DOHH2 (cell line): Measurements from ENCODE around the gene ACO1.

Source experiments
- H3F3A ChIP-seq: fragments of 200-600 bp; sonication (generic), shearing (Covaris generic); 2 replicates; pipeline ENCODE4 v1.6.0; 2016; ENCODE audit warnings: antibody characterized with exemption, mild to moderate bottlenecking; ENCODE audit not compliant: control insufficient read depth, insufficient read depth
- H3K27ac ChIP-seq: fragments of 200-600 bp; sonication (generic); 2 replicates; pipeline ENCODE4 v1.5.1; 2014; ENCODE audit warnings: low read depth, mild to moderate bottlenecking, low read length, moderate library complexity
- H3K27me3 ChIP-seq: fragments of 200-600 bp; sonication (generic); 2 replicates; pipeline ENCODE4 v1.6.1; 2014; ENCODE audit warnings: mild to moderate bottlenecking, low read length, mixed read lengths; ENCODE audit not compliant: control insufficient read depth
- H3K36me3 ChIP-seq: fragments of 200-600 bp; sonication (generic); 2 replicates; pipeline ENCODE4 v1.6.1; 2014; ENCODE audit warnings: mild to moderate bottlenecking, low read length, moderate library complexity, mixed read lengths; ENCODE audit not compliant: control insufficient read depth
- H3K4me1 ChIP-seq: fragments of 200-600 bp; sonication (generic); 2 replicates; pipeline ENCODE4 v1.6.1; 2014; ENCODE audit warnings: mild to moderate bottlenecking, low read length, mixed read lengths; ENCODE audit not compliant: control insufficient read depth
- H3K4me2 ChIP-seq: fragments of 200-600 bp; sonication (generic); 2 replicates; pipeline ENCODE4 v1.6.0; 2014; ENCODE audit warnings: mild to moderate bottlenecking, low read length, moderate library complexity
- H3K4me3 ChIP-seq: fragments of 200-600 bp; sonication (generic); 2 replicates; pipeline ENCODE4 v1.5.1; 2014; ENCODE audit warnings: mild to moderate bottlenecking, low read length, mixed read lengths
- H3K79me2 ChIP-seq: fragments of 200-600 bp; sonication (generic); 2 replicates; pipeline ENCODE4 v1.6.1; 2014; ENCODE audit warnings: mild to moderate bottlenecking, low read length, mixed read lengths; ENCODE audit not compliant: control insufficient read depth
- H3K9me2 ChIP-seq: fragments of 200-600 bp; sonication (generic); replicated peaks from 2 replicates; pipeline ENCODE4 v1.6.1; 2014; ENCODE audit warnings: mild to moderate bottlenecking, low read length, mixed read lengths; ENCODE audit not compliant: control insufficient read depth
- H3K9me3 ChIP-seq: fragments of 200-600 bp; sonication (generic); 2 replicates; pipeline ENCODE4 v1.6.1; 2014; ENCODE audit warnings: antibody characterized with exemption, low read length, mixed read lengths; ENCODE audit not compliant: control insufficient read depth, insufficient read depth
- H4K20me1 ChIP-seq: fragments of 200-600 bp; sonication (generic); 2 replicates; pipeline ENCODE4 v1.6.0; 2014; ENCODE audit warnings: low read depth, mild to moderate bottlenecking, antibody characterized with exemption, low read length, moderate library complexity; ENCODE audit not compliant: control insufficient read depth, insufficient read depth
- CTCF ChIP-seq: fragments of 200-600 bp; sonication (generic); IDR thresholded peaks from one replicate; pipeline ENCODE4 v1.5.1; 2014; ENCODE audit warnings: antibody characterized with exemption, mild to moderate bottlenecking, low read depth, low read length; ENCODE audit not compliant: poor library complexity, severe bottlenecking
- EZH2phosphoT487 ChIP-seq: fragments of 200-600 bp; sonication (generic); IDR thresholded peaks from 2 replicates; pipeline ENCODE4 v1.6.1; 2017; ENCODE audit warnings: borderline replicate concordance, mild to moderate bottlenecking, antibody characterized with exemption, low read length, moderate library complexity, mixed read lengths

The ACO1 gene

GRCh38 chr9:32384364-32385151, at the start of gene ACO1:
TSS of gene ACO1 (plus strand) at chr9:32384643. CDS start at chr9:32405507, 20,864 bp downstream.
- no peak within 1 kb of the TSS for H3K27ac ChIP-seq
- peaks cover 15% of the 10 kb centered on the region for H3K4me1 ChIP-seq
- no peaks in the 10 kb centered on the region for H3F3A ChIP-seq
- H3K9me3 ChIP-seq = no peaks in the 10 kb centered on the region
- no peaks in the 10 kb centered on the region for H3K9me2 ChIP-seq
- H3K79me2 ChIP-seq = no peaks in the 10 kb centered on the region
- peak; percentile 18 for TF ChIP-seq CTCF
- TF ChIP-seq EZH2phosphoT487 = no peak; the same call in 1 of the 2 replicates
- no peaks in the 10 kb centered on the region for H4K20me1 ChIP-seq
- H3K27me3 ChIP-seq = peaks cover 35% of the 10 kb centered on the region
- H3K4me3 ChIP-seq = peak within 1 kb of the TSS; percentile 78
- H3K4me2 ChIP-seq = peak within 1 kb of the TSS; percentile 74
- no peaks in the 10 kb centered on the region for H3K36me3 ChIP-seq

GRCh38 chr9:32334916-32335895, 49.2 kb upstream of the ACO1 start:
- Histone ChIP-seq H3K79me2 (no peaks in the 10 kb centered on the region), H3K4me1 (no peaks in the 10 kb centered on the region), H4K20me1 (no peaks in the 10 kb centered on the region), H3K4me2 (no peak overlapping the region), H3K9me2 (no peaks in the 10 kb centered on the region), H3F3A (no peaks in the 10 kb centered on the region), H3K27me3 (0 out of 2 replicates have a peak, but pooled peaks cover 2% of the 10 kb centered on the region), H3K4me3 (no peak overlapping the region), H3K27ac (no peak overlapping the region), H3K36me3 (no peaks in the 10 kb centered on the region), H3K9me3 (no peaks in the 10 kb centered on the region)
- TF ChIP-seq CTCF = no peak

- no peak for TF ChIP-seq EZH2phosphoT487
- no peak for TF ChIP-seq CTCF
- Histone ChIP-seq H3K36me3 (no peaks in the 10 kb centered on the region), H3K27me3 (0 out of 2 replicates have a peak, but pooled peaks cover 2% of the 10 kb centered on the region), H3K9me3 (no peaks in the 10 kb centered on the region), H4K20me1 (no peaks in the 10 kb centered on the region), H3F3A (no peaks in the 10 kb centered on the region), H3K9me2 (no peaks in the 10 kb centered on the region), H3K4me1 (no peaks in the 10 kb centered on the region), H3K27ac (no peak overlapping the region), H3K4me2 (no peak overlapping the region), H3K4me3 (no peak overlapping the region), H3K79me2 (no peaks in the 10 kb centered on the region)
These were observed 45.0 kb upstream of the ACO1 start for GRCh38 chr9:32339424-32339823.
